Upper lobe of left lung (tissue), 6 donors: ENCODE measurements around the gene GSC. TPM values are rescaled to one million over a fixed set of nuclear protein-coding genes. Genes with fewer than 3 reads are reported as not detected.

ENCODE experiments used
- ATAC-seq, 2 donors: fragments of 200-7000 bp; cut with Tn5 transposase; one replicate each; pipeline ENCODE4 v1.9.1; 2022; ENCODE audit warnings: mild to moderate bottlenecking in 2 of 2, moderate library complexity in 2 of 2; ENCODE audit not compliant: low FRiP score in 2 of 2
- DNase-seq, 2 donors: peaks; one replicate each; pipeline ENCODE4 v3.0.0-alpha.2; 2019 to 2020
- H3K27ac ChIP-seq, 4 donors: fragments of 200-600 bp; sonication (generic); one replicate each; pipeline ENCODE4 v1.5.1; 2016 to 2019
- H3K27me3 ChIP-seq, 4 donors: fragments of 200-600 bp; sonication (generic); one replicate each; pipeline ENCODE4 v1.5.1; 2017 to 2019
- H3K36me3 ChIP-seq, 4 donors: fragments of 200-600 bp; sonication (generic); one replicate each; pipeline ENCODE4 v1.5.1; 2016 to 2019
- H3K4me1 ChIP-seq, 4 donors: fragments of 200-600 bp; sonication (generic); one replicate each; pipeline ENCODE4 v1.5.1; 2018 to 2019
- H3K4me3 ChIP-seq, 4 donors: fragments of 200-600 bp; sonication (generic); one replicate each; pipeline ENCODE4 v1.5.1; 2017 to 2019; ENCODE audit warnings: mild to moderate bottlenecking in 2 of 4, moderate library complexity in 1 of 4
- H3K9me3 ChIP-seq, 4 donors: fragments of 200-600 bp; sonication (generic); one replicate each; pipeline ENCODE4 v1.5.1; 2018 to 2019
- CTCF ChIP-seq, 6 experiments: fragments of 450-650 bp in 4 of 6; fragments of 200-600 bp in 2 of 6; sonication (generic) in 2 of 6; IDR thresholded peaks; one replicate each; pipeline ENCODE4 v1.5.1; 2016 to 2019; ENCODE audit warnings: antibody characterized with exemption in 6 of 6
- EP300 ChIP-seq, 4 donors: sonication (generic); formaldehyde crosslinking; IDR thresholded peaks; one replicate each; pipeline ENCODE4 v1.5.1; 2017; ENCODE audit warnings: antibody characterized with exemption in 4 of 4, control low read depth in 2 of 4
- POLR2A ChIP-seq, 4 donors: fragments of 450-650 bp; IDR thresholded peaks; one replicate each; pipeline ENCODE4 v1.5.1; 2016 to 2017; ENCODE audit warnings: antibody characterized with exemption in 4 of 4, mild to moderate bottlenecking in 2 of 4
- POLR2AphosphoS5 ChIP-seq, 2 donors: sonication (generic); formaldehyde crosslinking; IDR thresholded peaks; one replicate each; pipeline ENCODE4 v1.5.1; 2017; ENCODE audit warnings: antibody characterized with exemption in 2 of 2
- WGBS, 2 donors: methylation state at CpG; one replicate each; pipeline ENCODE4 v1.1.5; 2017 to 2018; 5-methylcytosine and 5-hydroxymethylcytosine counted together
- total RNA-seq, 6 donors: library from RNA; depleted of rRNA in 4 of 6; stranded (reverse); fragments of >200 nt in 4 of 6; gene quantifications; one replicate each; pipeline versions ENCODE4 v1.1.0 to v1.2.1, GENCODE V29; 2016 to 2021
- donor health status: DM: no; HTN: no; CAD: no; lungs with moderate emphysema.
- donor health status: DM: no; HTN: yes; CAD: no; lungs with severe emphysema.

The GSC gene
- total RNA-seq, 6 donors from 2014 or later = 0.47 TPM; not detected in 5

GRCh38 chr14:94793901-94794300 is 24.0 kb upstream of the GSC start:
- ATAC-seq = no peak
- DNase-seq = no peak
- no peak for TF ChIP-seq EP300 (IDR thresholded peaks at IDR 0.05)
- no peak for TF ChIP-seq POLR2AphosphoS5 (IDR thresholded peaks at IDR 0.05)
- no peak for TF ChIP-seq POLR2A (IDR thresholded peaks at IDR 0.05)
- TF ChIP-seq CTCF (IDR thresholded peaks at IDR 0.05) = no peak
- Histone ChIP-seq H3K27me3 (no peaks in the 10 kb centered on the region), H3K4me3 (no peak overlapping the region), H3K27ac (no peak overlapping the region), H3K9me3 (no peaks in the 10 kb centered on the region), H3K4me1 (no peaks in the 10 kb centered on the region), H3K36me3 (no peaks in the 10 kb centered on the region)
- 91 to 94% methylated on average over 7 of the region's 7 CpGs for WGBS, 2 donors

GRCh38 chr14:94787655-94788054 is 17.7 kb upstream of the GSC start:
- H3K27me3 ChIP-seq = no peaks in the 10 kb centered on the region
- WGBS, 2 donors = 85 to 89% methylated on average over 4 to 10 of the region's 10 CpGs
- ATAC-seq = no peak

GRCh38 chr14:94787092-94787491 is 17.2 kb upstream of the GSC start:
- Histone ChIP-seq H3K4me3 (no peak overlapping the region), H3K27me3 (no peaks in the 10 kb centered on the region), H3K4me1 (no peaks in the 10 kb centered on the region), H3K36me3 (no peaks in the 10 kb centered on the region), H3K9me3 (no peaks in the 10 kb centered on the region), H3K27ac (no peak overlapping the region)
- WGBS, 2 donors = 55 to 75% methylated on average over 1 to 4 of the region's 5 CpGs
- TF ChIP-seq CTCF (IDR thresholded peaks at IDR 0.05) = no peak
- TF ChIP-seq POLR2A (IDR thresholded peaks at IDR 0.05) = no peak
- no peak for TF ChIP-seq EP300 (IDR thresholded peaks at IDR 0.05)
- TF ChIP-seq POLR2AphosphoS5 (IDR thresholded peaks at IDR 0.05) = no peak
- no peak for DNase-seq
- peak in 1 of 2 donors; percentile 17 for ATAC-seq

More at GRCh38 chr14:94787655-94788054, 17.7 kb upstream of the GSC start:
- Histone ChIP-seq H3K9me3 (no peaks in the 10 kb centered on the region), H3K4me3 (no peak overlapping the region), H3K36me3 (no peaks in the 10 kb centered on the region), H3K27ac (no peak overlapping the region), H3K4me1 (no peaks in the 10 kb centered on the region)
- no peak for TF ChIP-seq POLR2A (IDR thresholded peaks at IDR 0.05)
- no peak for TF ChIP-seq POLR2AphosphoS5 (IDR thresholded peaks at IDR 0.05)
- TF ChIP-seq CTCF (IDR thresholded peaks at IDR 0.05) = no peak
- TF ChIP-seq EP300 (IDR thresholded peaks at IDR 0.05) = no peak
- no peak for DNase-seq

- 52 to 65% methylated on average over 7 to 8 of the region's 8 CpGs for WGBS, 2 donors
- Histone ChIP-seq H3K4me3 (no peak overlapping the region), H3K9me3 (no peaks in the 10 kb centered on the region), H3K4me1 (peaks cover 0 to 2% (median 0%) of the 10 kb centered on the region in 4 donors), H3K36me3 (no peaks in the 10 kb centered on the region), H3K27me3 (peaks cover 0 to 7% (median 0%) of the 10 kb centered on the region in 4 donors), H3K27ac (no peak overlapping the region)
- DNase-seq (no peak), ATAC-seq (no peak)
- TF ChIP-seq POLR2A (IDR thresholded peaks at IDR 0.05) (no peak), POLR2AphosphoS5 (IDR thresholded peaks at IDR 0.05) (no peak), EP300 (IDR thresholded peaks at IDR 0.05) (no peak), CTCF (IDR thresholded peaks at IDR 0.05) (no peak)
These were observed 10.9 kb upstream of the GSC start for GRCh38 chr14:94780536-94781399.
